Measurements from ENCODE around the gene HTR2A.
"Not testable (repeated sequence)": the region's sequence is repeated elsewhere in the genome, so short reads cannot be mapped to it uniquely, and the experiment has no call there.

Gene HTR2A

GRCh38 chr13:46866150-46866549, 30.7 kb downstream of the HTR2A start:
- DNase-seq: peak; percentile 96

- DNase-seq: peak; percentile 62
These were observed 31.9 kb downstream of the HTR2A start for GRCh38 chr13:46864941-46865340.

- DNase-seq: no peak
These were observed 34.9 kb downstream of the HTR2A start for GRCh38 chr13:46861959-46862358.

GRCh38 chr13:46860722-46861121, 36.1 kb downstream of the HTR2A start:
- DNase-seq: no peak

- DNase-seq: no peak
These were observed 38.1 kb downstream of the HTR2A start for GRCh38 chr13:46858776-46859175.

GRCh38 chr13:46858163-46858562, 38.7 kb downstream of the HTR2A start:
- peak; percentile 32 for DNase-seq

GRCh38 chr13:46855664-46856063, 41.2 kb downstream of the HTR2A start:
- peak; percentile 20 for DNase-seq

GRCh38 chr13:46855166-46855565, 41.7 kb downstream of the HTR2A start:
- no peak for DNase-seq

- DNase-seq: no peak
These were observed 44.7 kb downstream of the HTR2A start for GRCh38 chr13:46852168-46852567.

- no peak for DNase-seq
These were observed 46.6 kb downstream of the HTR2A start for GRCh38 chr13:46850214-46850613.

- DNase-seq: no peak
These were observed 50.1 kb downstream of the HTR2A start for GRCh38 chr13:46846726-46847125.

- DNase-seq: no peak
These were observed 51.7 kb downstream of the HTR2A start for GRCh38 chr13:46845146-46845545.

GRCh38 chr13:46844431-46844830, 52.4 kb downstream of the HTR2A start:
- no peak for DNase-seq

- no peak for DNase-seq
These were observed 57.5 kb downstream of the HTR2A start for GRCh38 chr13:46839399-46839798.

- no peak for DNase-seq
These were observed 62.2 kb downstream of the HTR2A start for GRCh38 chr13:46834657-46835056.

- peak; percentile 81 for DNase-seq
These were observed 65.2 kb downstream of the HTR2A start for GRCh38 chr13:46831588-46832194.

GRCh38 chr13:46830405-46831005, 66.3 kb downstream of the HTR2A start:
- no peak for DNase-seq

- peak; percentile 55 for DNase-seq
These were observed 74.3 kb downstream of the HTR2A start for GRCh38 chr13:46822551-46822950.

GRCh38 chr13:46817838-46818476, 78.9 kb downstream of the HTR2A start:
- DNase-seq: no peak

- no peak for DNase-seq
These were observed 79.8 kb downstream of the HTR2A start for GRCh38 chr13:46817095-46817494.

- DNase-seq: no peak
These were observed 80.5 kb downstream of the HTR2A start for GRCh38 chr13:46816371-46816770.

- DNase-seq: no peak
These were observed 84.5 kb downstream of the HTR2A start for GRCh38 chr13:46812301-46812797.

- DNase-seq: no peak
These were observed 86.4 kb downstream of the HTR2A start for GRCh38 chr13:46810440-46810839.

- not testable (repeated sequence) for DNase-seq
These were observed 91.9 kb downstream of the HTR2A start for GRCh38 chr13:46804921-46805320.
